Measurements from ENCODE around the gene MFSD2B. TPM values are rescaled to one million over a fixed set of nuclear protein-coding genes. Genes with fewer than 3 reads are reported as not detected.

Gene MFSD2B
- 0.42 to 0.55 TPM (median 0.50 TPM) in 3 replicates for total RNA-seq (2021)
- Bru-seq, nascent RNA: percentile 25 among the genes with signal in this experiment
- long read RNA-seq, experiment 1, partial matches to known transcripts: 0 of 3 reads
- long read RNA-seq, experiment 1, other reads (novel, unspliced or antisense): 2 of 3 reads
- long read RNA-seq, experiment 2, partial matches to known transcripts: 2 of 2 reads
- long read RNA-seq, experiment 2, other reads (novel, unspliced or antisense): 0 of 2 reads
- long read RNA-seq, experiment 3: 0 reads

DNA sequence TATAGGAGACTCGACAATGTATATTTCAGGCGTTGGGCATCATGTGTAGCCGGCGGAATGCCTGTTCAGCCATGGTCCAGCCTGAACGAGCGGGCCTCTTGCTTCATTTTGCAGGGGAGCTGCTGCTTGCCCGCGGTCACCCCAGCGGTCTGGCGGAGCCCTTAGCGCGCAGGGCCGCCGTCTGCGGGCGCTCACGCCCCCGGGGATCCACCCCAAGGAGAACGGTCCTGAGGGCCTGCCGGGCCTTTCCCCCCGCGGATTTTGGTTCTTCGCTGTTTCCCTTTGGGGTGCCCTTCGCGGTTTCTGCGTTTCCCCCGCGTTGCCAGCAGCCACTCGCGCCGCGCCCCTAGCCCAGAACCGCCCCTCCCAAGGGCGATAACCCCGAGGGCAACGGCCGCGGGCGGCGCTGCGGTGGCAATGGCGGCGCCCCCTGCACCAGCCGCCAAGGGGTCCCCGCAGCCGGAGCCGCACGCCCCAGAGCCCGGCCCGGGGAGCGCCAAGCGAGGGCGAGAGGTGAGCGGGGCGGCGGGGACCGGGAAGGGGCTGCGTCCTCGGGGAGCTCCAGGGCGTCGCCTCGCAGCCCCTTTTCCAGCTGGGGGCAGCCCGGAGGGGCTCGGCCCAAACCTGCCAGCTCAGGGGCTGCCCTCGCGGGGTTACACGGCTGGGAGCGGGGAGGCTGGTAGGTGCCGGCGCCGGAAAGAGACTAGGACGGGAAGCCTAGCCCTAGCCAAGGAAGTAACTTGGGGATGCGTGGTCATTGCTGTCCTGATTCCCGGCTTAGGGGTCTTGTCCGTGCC is at the start of gene MFSD2B:
TSS of gene MFSD2B (plus strand) at position 406 of the 797 bp plus-strand sequence. CDS start at position 418, 12 bp downstream.
- ChIA-PET CTCF (interaction anchor here (0.6 to 2.4 kb wide), 4 partner anchors 12 to 83 kb away, joined by 3 to 15 read pairs (median 3); partner anchors contain the start of gene ATAD2B), POLR2A (interaction anchor here (1.0 to 1.3 kb wide), 2 partner anchors 10 to 82 kb away, joined by 3 to 4 read pairs; no protein-coding TSS in a partner anchor)
- ATAC-seq (peak; percentile 73), DNase-seq (ENCODE audit: low spot score) (peak; percentile 45)
- H3K4me1 Mint-ChIP-seq: peaks cover 21% of the 10 kb centered on the region
- no peak within 1 kb of the TSS for H3K27ac Mint-ChIP-seq
- TF ChIP-seq, protein P1, sequence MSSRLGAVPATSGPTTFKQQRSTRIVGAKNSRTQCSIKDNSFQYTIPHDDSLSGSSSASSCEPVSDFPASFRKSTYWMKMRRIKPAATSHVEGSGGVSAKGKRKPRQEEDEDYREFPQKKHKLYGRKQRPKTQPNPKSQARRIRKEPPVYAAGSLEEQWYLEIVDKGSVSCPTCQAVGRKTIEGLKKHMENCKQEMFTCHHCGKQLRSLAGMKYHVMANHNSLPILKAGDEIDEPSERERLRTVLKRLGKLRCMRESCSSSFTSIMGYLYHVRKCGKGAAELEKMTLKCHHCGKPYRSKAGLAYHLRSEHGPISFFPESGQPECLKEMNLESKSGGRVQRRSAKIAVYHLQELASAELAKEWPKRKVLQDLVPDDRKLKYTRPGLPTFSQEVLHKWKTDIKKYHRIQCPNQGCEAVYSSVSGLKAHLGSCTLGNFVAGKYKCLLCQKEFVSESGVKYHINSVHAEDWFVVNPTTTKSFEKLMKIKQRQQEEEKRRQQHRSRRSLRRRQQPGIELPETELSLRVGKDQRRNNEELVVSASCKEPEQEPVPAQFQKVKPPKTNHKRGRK (CRISPR knock-in tag; IDR thresholded peaks at IDR 0.05; ENCODE audit: borderline replicate concordance): no peak
- 0 out of 2 replicates have a peak, but pooled peaks have one; percentile 20 for TF ChIP-seq FOXK1 (CRISPR knock-in tag; IDR thresholded peaks at IDR 0.05)
- TF ChIP-seq FOXP4 (CRISPR knock-in tag; IDR thresholded peaks at IDR 0.05): peak; percentile 68
- TF ChIP-seq, protein P2, sequence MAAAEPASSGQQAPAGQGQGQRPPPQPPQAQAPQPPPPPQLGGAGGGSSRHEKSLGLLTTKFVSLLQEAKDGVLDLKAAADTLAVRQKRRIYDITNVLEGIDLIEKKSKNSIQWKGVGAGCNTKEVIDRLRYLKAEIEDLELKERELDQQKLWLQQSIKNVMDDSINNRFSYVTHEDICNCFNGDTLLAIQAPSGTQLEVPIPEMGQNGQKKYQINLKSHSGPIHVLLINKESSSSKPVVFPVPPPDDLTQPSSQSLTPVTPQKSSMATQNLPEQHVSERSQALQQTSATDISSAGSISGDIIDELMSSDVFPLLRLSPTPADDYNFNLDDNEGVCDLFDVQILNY (CRISPR knock-in tag; IDR thresholded peaks at IDR 0.05): peak; percentile 29; the same call in 1 of the 2 replicates
- TF ChIP-seq, protein P3, sequence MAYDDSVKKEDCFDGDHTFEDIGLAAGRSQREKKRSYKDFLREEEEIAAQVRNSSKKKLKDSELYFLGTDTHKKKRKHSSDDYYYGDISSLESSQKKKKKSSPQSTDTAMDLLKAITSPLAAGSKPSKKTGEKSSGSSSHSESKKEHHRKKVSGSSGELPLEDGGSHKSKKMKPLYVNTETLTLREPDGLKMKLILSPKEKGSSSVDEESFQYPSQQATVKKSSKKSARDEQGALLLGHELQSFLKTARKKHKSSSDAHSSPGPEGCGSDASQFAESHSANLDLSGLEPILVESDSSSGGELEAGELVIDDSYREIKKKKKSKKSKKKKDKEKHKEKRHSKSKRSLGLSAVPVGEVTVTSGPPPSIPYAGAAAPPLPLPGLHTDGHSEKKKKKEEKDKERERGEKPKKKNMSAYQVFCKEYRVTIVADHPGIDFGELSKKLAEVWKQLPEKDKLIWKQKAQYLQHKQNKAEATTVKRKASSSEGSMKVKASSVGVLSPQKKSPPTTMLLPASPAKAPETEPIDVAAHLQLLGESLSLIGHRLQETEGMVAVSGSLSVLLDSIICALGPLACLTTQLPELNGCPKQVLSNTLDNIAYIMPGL (CRISPR knock-in tag; IDR thresholded peaks at IDR 0.05): peak; percentile 78
- TF ChIP-seq SMAD4 (CRISPR knock-in tag; IDR thresholded peaks at IDR 0.05): no peak
- no peak for TF ChIP-seq TEAD4 (CRISPR knock-in tag; IDR thresholded peaks at IDR 0.05)
- TF ChIP-seq SOX15 (CRISPR knock-in tag; IDR thresholded peaks at IDR 0.05): no peak
- TF ChIP-seq ZNF317 (CRISPR knock-in tag; IDR thresholded peaks at IDR 0.05; ENCODE audit: borderline replicate concordance, low read depth): 0 out of 2 replicates have a peak, but pooled peaks have one; percentile 9
- no peaks in the 10 kb centered on the region for H3K36me3 Mint-ChIP-seq
- peaks cover 9% of the 10 kb centered on the region for H3K27me3 Mint-ChIP-seq (ENCODE audit: low read depth)
- H3K4me3 Mint-ChIP-seq: peak within 1 kb of the TSS; percentile 54
- H3K9me3 Mint-ChIP-seq: no peaks in the 10 kb centered on the region

DNA sequence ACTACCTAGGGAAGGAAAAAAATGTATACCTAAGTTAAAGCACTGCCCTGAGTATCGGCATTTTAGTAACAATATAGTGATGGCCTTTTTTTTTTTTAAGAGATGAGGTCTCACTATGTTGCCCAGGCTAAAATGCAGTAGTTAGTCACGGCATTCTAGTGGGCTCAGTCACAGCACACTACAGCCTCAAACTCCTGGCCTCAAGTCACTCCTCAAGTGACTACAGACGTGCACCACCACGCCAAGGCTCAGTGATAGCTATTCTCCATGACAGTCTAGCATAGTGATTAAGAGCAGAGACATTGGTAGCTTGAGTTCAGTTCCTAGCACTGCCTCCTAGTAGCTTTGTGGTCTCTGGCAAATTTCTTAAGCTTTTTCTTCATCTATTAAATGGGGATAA is 42.0 kb upstream of the MFSD2B start:
- ChIA-PET POLR2A (no interaction called here), CTCF (interaction anchor here (0.7 kb wide), 1 partner anchor 41 kb away, joined by 3 read pairs; the partner anchor contains the start of gene ATAD2B)
- DNase-seq (ENCODE audit: low spot score) (no peak), ATAC-seq (no peak)
- no peak overlapping the region for H3K27ac Mint-ChIP-seq
- no peaks in the 10 kb centered on the region for H3K27me3 Mint-ChIP-seq (ENCODE audit: low read depth)
- H3K4me1 Mint-ChIP-seq: no peaks in the 10 kb centered on the region
- H3K4me3 Mint-ChIP-seq: no peak overlapping the region
- H3K36me3 Mint-ChIP-seq: peaks cover 15% of the 10 kb centered on the region
- peaks cover 5% of the 10 kb centered on the region; the same call in 1 of the 2 replicates for H3K9me3 Mint-ChIP-seq
- TF ChIP-seq GTF2I (CRISPR knock-in tag; conservative IDR thresholded peaks at IDR 0.05): no peak
- no peak for TF ChIP-seq PREB (CRISPR knock-in tag; IDR thresholded peaks at IDR 0.05; ENCODE audit: borderline replicate concordance)
- no peak for TF ChIP-seq ZNF425 (CRISPR knock-in tag; conservative IDR thresholded peaks at IDR 0.05)
- no peak for TF ChIP-seq SP1 (CRISPR knock-in tag; conservative IDR thresholded peaks at IDR 0.05)
- TF ChIP-seq NFE2L1 (CRISPR knock-in tag; IDR thresholded peaks at IDR 0.05): no peak
- TF ChIP-seq USF2 (CRISPR knock-in tag; IDR thresholded peaks at IDR 0.05): no peak
- TF ChIP-seq NFATC4 (CRISPR knock-in tag; IDR thresholded peaks at IDR 0.05): no peak
- TF ChIP-seq, protein P4, sequence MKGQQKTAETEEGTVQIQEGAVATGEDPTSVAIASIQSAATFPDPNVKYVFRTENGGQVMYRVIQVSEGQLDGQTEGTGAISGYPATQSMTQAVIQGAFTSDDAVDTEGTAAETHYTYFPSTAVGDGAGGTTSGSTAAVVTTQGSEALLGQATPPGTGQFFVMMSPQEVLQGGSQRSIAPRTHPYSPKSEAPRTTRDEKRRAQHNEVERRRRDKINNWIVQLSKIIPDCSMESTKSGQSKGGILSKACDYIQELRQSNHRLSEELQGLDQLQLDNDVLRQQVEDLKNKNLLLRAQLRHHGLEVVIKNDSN (CRISPR knock-in tag; IDR thresholded peaks at IDR 0.05): no peak
- no peak for TF ChIP-seq RELA (CRISPR knock-in tag; IDR thresholded peaks at IDR 0.05; ENCODE audit: borderline replicate concordance)

Data from WTC11 (cell line).